Measurements from ENCODE around the gene SPRY4. TPM values are rescaled to one million over a fixed set of nuclear protein-coding genes. Genes with fewer than 3 reads are reported as not detected.

The SPRY4 gene
- total RNA-seq, 2 experiments from 2014 or later = 0.96 to 1.7 TPM

DNA sequence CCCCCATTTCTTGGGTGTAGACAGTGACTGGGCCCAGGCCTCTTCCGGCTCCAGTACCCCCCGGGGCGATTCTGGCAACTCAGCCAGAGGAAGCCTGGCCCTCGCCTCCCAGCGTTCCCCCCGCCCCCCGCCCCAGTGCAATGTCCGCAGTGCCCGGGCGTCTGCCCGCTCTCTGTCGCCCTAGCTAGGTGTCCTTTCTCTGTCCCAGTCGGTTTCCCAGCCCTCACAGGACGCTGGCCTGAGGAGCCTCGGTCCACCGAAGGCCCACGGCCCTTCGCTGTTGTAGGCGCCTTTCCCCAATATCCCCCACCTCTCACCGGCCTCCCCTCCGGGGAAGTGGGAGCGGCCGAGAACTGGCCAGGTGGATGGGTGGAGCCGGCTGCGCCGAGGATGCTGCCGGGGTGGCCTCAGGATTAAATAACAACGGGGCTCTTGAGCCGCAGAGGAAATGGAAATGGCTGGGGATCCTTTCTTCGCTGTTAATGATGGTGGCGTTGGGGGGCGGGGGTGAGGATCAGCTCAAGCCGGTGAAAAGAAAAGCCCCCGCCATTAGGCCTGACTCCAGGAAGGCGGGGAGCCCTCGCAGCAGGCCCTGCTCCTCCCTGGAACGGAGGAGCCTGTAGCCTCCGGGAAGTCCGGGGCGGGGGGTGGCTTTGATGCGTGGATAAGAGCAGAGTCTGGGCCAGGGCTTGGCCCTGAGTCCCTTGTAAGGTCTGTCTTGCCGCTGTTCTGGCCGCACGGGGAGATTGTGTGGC is 1.1 kb upstream of the SPRY4 start:
- peaks cover 18% of the 10 kb centered on the region for H3K4me1 Mint-ChIP-seq
- peak; percentile 58 for DNase-seq
- POLR2A ChIA-PET = interaction anchor here (1.6 to 2.4 kb wide), 2 partner anchors 31 to 107 kb away, joined by 7 to 22 read pairs; no protein-coding TSS in a partner anchor
- H3K36me3 Mint-ChIP-seq = no peaks in the 10 kb centered on the region
- H3K4me3 Mint-ChIP-seq = peak overlapping the region; percentile 89
- H3K27me3 Mint-ChIP-seq = peaks cover 43% of the 10 kb centered on the region
- H3K27ac Mint-ChIP-seq = peak overlapping the region; percentile 83
- no peak for ATAC-seq (ENCODE audit: low read depth)
- H3K9me3 Mint-ChIP-seq = no peaks in the 10 kb centered on the region

DNA sequence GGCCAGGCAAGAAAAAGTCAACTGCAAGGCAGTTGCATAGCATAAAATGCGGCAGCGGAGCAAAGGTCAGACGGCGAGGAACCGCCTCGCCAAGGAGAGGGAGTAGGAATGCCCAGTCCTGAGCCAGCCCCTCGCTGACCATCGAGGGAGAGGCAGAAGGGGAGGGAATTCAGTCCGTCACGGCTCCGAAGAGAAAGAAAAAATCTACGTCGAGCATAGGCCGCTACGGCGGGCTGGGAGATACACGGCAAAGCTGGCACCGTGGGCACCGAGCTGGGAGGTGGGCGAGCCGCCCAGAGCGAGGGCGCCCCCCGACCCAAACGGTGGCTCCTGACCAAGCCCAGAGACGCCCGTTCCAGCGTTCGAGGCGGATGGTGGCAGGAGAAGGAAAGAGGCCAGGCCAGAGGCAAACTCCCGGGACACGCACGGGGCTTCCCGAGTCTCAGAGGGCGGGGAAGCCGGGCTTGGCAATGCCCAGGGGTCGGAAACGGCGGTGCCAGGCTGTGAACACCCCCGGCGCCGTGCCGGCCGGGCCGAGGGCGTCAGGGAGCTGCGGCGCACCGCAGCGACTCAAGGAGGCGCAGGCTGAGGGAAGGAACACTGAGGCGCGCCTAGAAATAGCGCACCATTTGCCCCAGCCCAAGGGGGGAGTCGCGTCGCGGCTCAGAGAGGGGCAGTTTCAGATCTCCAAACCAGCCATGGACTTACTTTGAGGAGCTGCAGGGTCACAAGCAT is 518 bp downstream of the SPRY4 start:
- DNase-seq (peak; percentile 38), ATAC-seq (ENCODE audit: low read depth) (peak; percentile 52)
- Mint-ChIP-seq H3K27me3 (peaks cover 43% of the 10 kb centered on the region), H3K4me3 (peak overlapping the region; percentile 89), H3K9me3 (no peaks in the 10 kb centered on the region), H3K4me1 (peaks cover 30% of the 10 kb centered on the region), H3K27ac (peak overlapping the region; percentile 83), H3K36me3 (no peaks in the 10 kb centered on the region)
- POLR2A ChIA-PET = interaction anchor here (0.7 to 2.4 kb wide), 4 partner anchors 32 to 520 kb away, joined by 4 to 22 read pairs (median 6); no protein-coding TSS in a partner anchor

DNA sequence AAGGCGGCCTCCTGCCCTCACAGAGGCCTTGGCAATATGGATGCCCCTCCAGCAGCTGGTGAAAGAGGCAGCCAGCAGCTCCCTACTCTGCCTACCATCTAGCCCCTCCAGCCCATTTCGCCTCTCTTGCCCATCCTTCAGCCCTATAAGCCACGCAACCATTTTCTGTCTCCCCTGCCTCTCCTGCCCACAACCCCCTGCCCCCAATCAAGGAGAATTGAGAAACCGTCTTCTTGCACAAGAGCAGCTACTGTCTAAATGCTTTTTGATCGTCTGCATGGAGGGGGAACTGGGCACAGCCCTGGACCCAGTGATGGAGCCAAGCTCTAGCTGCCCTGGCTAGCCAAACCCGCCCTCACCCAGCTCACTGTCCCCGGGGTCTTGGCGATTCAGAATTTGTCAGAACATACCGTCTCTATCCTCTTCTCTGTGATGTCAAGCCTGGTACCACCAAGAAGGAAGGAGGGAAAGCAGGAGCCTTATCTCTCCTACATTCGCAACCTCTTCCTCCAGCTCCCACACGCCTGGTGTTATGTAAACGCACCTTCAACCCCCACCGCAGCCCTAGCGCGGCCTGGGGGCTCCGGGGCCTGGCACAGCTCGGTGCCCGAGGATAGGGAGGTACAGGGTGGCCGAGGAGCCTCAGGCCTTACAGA is 1.2 kb downstream of the SPRY4 start:
- H3K4me1 Mint-ChIP-seq = peaks cover 34% of the 10 kb centered on the region

DNA sequence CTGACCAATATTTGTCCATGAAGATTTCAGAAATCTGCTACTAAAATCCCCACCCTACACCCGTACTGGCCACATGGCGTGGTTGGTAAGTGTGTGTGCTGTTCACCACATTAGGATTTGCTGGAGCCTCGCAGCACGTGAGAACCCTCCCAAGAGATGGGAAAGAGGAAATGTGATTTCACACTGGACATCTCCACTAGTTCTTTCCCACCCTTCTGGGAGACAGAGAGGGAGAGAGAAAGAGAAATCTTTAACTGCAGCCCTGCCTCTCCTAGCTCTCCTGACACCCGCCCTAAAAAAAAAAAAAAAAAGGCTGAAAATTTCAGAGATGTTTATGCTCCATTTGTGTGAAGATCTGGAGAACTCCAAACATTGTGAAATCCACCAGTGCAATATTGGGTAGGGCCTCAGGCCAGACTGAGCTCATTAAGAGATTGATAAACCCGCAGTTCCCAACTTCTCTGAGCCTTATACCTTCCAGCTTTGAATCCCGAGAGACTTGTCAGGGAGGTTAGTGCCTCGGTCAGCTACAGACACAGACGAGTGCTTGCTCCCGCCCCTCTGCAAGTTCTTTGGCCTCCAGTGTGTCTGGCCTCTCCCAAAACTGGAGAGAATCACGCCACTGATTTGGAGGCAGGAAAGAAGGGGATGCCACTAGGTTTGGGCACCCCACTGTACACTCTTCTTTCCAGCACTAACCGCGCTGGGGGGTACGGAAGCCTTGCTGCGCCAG is 1.9 kb downstream of the SPRY4 start:
- H3K36me3 Mint-ChIP-seq = no peaks in the 10 kb centered on the region
- POLR2A ChIA-PET = no interaction called here
- H3K4me3 Mint-ChIP-seq = no peak overlapping the region
- peaks cover 41% of the 10 kb centered on the region for H3K27me3 Mint-ChIP-seq
- H3K4me1 Mint-ChIP-seq = peaks cover 35% of the 10 kb centered on the region
- H3K27ac Mint-ChIP-seq = no peak overlapping the region
- ATAC-seq (ENCODE audit: low read depth) (no peak), DNase-seq (no peak)
- H3K9me3 Mint-ChIP-seq = no peaks in the 10 kb centered on the region

More for the DNA sequence above, 1.2 kb downstream of the SPRY4 start:
- Mint-ChIP-seq H3K27me3 (peaks cover 43% of the 10 kb centered on the region), H3K4me3 (peak overlapping the region; percentile 89), H3K27ac (peak overlapping the region; percentile 40), H3K9me3 (no peaks in the 10 kb centered on the region), H3K36me3 (no peaks in the 10 kb centered on the region)
- ATAC-seq (ENCODE audit: low read depth) (no peak), DNase-seq (no peak)
- POLR2A ChIA-PET = interaction anchor here (2.4 kb wide), 1 partner anchor 33 kb away, joined by 22 read pairs; no protein-coding TSS in a partner anchor

DNA sequence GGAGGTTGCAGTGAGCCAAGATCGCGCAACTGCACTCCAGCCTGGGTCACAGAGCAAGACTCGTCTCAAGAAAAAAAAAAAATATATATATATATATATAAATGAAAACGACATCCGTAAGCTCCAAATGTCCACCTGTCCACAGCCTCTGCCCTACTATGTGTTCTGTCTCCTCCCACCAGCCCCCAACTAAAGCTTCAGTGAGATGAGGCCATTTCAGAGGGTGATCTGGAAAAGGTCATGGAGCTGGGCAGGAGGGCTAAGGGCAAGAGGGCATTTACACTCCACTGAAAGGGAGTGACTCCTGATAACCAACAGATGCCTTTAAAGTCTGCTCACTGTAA is 2.4 kb downstream of the SPRY4 start:
- ATAC-seq (ENCODE audit: low read depth) = no peak
- H3K27me3 Mint-ChIP-seq = peaks cover 35% of the 10 kb centered on the region
- no peak for DNase-seq
- H3K4me1 Mint-ChIP-seq = peaks cover 35% of the 10 kb centered on the region
- H3K36me3 Mint-ChIP-seq = peaks cover 2% of the 10 kb centered on the region
- no peaks in the 10 kb centered on the region for H3K9me3 Mint-ChIP-seq
- H3K27ac Mint-ChIP-seq = no peak overlapping the region
- POLR2A ChIA-PET = no interaction called here
- H3K4me3 Mint-ChIP-seq = no peak overlapping the region

DNA sequence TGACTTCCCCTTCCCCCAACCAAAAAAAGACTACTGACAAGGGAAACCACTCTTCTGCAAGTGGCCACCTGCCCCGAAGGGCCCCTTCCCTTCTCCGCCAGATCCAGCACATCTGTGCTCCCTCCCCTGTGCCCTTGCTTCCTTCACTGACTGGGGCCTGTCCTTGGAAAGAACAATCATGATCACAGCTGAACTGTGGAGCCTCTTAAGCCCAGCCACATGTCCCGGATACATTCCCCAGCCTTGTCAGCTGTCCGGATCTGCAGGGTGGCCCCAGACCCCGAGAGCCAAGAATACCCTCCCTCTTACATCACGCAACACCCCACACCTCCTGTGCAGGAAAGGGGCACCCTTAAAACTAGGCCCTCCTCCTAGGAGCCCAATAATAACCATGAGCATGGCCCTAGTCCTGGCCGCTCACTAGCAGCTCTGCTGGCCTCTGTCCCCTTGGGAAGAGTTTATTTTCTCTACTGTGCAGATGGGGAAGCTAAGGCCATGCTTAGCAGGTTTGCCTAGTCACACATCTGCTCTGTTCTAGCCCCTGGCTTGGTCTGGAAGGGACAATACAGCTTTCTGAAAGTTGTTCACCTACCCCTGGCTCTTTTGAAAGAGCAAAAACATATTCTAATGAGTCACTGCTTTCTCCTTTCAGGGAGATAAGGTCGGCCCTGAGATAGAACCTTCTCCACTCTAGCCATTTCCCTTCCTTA is 3.8 kb downstream of the SPRY4 start:
- H3K4me1 Mint-ChIP-seq = peaks cover 33% of the 10 kb centered on the region
- H3K27ac Mint-ChIP-seq = no peak overlapping the region
- DNase-seq = no peak
- POLR2A ChIA-PET = interaction anchor here (0.6 kb wide), 1 partner anchor 327 kb away, joined by 4 read pairs; no protein-coding TSS in a partner anchor
- H3K4me3 Mint-ChIP-seq = no peak overlapping the region
- peaks cover 24% of the 10 kb centered on the region for H3K27me3 Mint-ChIP-seq
- peaks cover 2% of the 10 kb centered on the region for H3K36me3 Mint-ChIP-seq
- ATAC-seq (ENCODE audit: low read depth) = no peak
- H3K9me3 Mint-ChIP-seq = no peaks in the 10 kb centered on the region

DNA sequence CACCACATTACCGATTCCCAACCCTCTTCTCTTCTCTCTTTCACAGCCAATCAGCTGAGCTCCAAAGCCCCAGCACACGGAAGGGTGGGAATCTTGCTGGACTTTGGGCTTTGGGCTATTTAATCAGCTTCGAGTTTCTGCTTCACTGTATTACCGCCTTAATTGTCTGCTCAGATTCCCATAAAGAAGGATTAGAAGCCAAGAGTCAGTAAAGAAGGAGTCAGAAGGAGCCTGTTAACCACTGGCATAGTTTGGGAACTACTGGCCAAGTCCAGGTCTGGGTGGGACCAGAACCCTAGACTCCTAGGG is 4.4 kb downstream of the SPRY4 start:
- H3K27me3 Mint-ChIP-seq = peaks cover 21% of the 10 kb centered on the region
- no peak for ATAC-seq (ENCODE audit: low read depth)
- no peaks in the 10 kb centered on the region for H3K9me3 Mint-ChIP-seq

DNA sequence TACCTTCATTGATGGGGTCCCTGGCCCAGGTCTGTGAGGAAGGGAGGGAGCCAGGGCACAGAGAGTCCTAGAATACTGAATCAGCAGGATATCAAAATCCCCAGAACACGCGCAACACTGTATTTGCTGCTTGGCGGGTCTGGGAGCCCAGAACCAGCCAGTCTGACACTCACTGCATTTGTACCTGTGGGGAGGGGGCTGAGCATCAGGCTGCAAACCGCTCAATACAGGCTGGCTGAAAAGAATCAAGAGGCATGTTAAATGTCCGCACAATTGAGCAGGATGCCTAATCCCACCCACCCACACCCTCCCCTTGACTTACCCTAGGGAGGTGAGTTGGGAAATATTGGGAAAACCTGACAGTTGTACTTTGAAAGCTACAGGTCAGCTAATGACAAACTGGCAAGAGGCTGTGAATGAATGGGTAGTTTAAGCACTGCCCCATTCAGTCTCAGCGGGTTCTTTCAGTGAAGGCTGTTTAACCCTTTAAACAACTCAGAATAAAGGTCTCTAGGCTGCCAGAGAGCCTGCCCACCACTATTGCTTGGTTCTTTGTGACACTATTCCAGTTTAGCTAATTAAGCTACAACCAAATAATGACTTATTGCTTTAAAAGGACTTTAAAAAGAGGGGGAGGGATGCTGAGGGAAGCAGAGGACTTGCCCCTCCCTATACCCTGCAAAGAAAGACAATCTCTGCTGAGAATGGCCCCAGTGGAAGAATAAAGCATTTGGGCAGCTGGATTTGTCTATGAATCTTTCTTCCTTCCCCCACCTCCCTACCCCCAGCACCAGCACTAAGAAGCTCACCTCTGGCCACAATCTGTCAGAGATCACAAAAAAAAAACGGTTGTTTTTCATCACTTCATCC is 5.0 kb downstream of the SPRY4 start:
- ATAC-seq (ENCODE audit: low read depth) (no peak), DNase-seq (no peak)
- POLR2A ChIA-PET = no interaction called here
- peaks cover 21% of the 10 kb centered on the region for H3K27me3 Mint-ChIP-seq
- no peak overlapping the region for H3K4me3 Mint-ChIP-seq
- no peak overlapping the region for H3K27ac Mint-ChIP-seq
- H3K4me1 Mint-ChIP-seq = peaks cover 42% of the 10 kb centered on the region
- no peaks in the 10 kb centered on the region for H3K9me3 Mint-ChIP-seq
- peaks cover 2% of the 10 kb centered on the region for H3K36me3 Mint-ChIP-seq

More for the DNA sequence above, 4.4 kb downstream of the SPRY4 start:
- H3K36me3 Mint-ChIP-seq = peaks cover 2% of the 10 kb centered on the region
- POLR2A ChIA-PET = no interaction called here
- no peak overlapping the region for H3K27ac Mint-ChIP-seq
- peaks cover 39% of the 10 kb centered on the region for H3K4me1 Mint-ChIP-seq
- H3K4me3 Mint-ChIP-seq = no peak overlapping the region
- no peak for DNase-seq

DNA sequence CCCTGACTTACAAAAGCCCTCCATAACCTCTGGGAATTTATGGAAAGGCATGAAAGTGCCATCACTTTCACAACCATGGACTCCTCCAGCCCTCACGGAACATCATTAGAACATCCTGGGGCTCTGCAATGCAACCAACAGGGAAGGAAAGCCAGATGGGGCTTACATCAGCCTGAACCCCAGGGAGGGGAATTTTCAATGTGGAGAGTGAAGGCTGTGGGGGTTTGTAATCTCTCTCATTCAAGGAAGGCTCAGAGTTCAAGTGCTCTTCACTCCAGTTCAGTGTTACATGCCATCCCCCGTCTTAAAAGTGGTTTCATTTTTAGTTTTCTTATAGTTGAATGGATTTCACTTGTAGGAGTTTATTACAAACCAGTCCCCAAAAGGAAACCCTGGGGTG is 5.7 kb downstream of the SPRY4 start:
- POLR2A ChIA-PET = no interaction called here
- no peak overlapping the region for H3K4me3 Mint-ChIP-seq
- H3K4me1 Mint-ChIP-seq = peaks cover 41% of the 10 kb centered on the region
- peaks cover 2% of the 10 kb centered on the region for H3K36me3 Mint-ChIP-seq
- no peak overlapping the region for H3K27ac Mint-ChIP-seq
- no peak for DNase-seq
- ATAC-seq (ENCODE audit: low read depth) = peak; percentile 17
- H3K9me3 Mint-ChIP-seq = no peaks in the 10 kb centered on the region
- peaks cover 21% of the 10 kb centered on the region for H3K27me3 Mint-ChIP-seq

DNA sequence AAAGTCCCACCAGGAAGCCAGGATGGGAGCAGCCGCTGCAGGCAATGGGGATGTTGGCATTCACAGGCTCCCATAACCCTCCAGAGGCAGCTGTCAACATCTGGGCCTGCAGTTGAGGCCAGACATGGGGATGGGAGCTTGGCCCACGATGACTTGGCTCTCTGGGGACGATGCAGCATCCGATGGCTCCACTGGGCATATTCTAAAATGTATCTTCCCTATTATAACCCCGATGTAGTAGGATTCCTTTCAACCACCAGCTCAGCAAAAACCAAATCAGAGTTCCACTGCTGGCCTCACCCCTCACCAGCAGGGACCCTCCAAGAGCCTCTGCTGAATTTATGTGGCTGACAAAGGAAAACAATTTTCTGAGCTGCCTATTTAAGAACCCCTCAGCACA is 7.1 kb downstream of the SPRY4 start:
- POLR2A ChIA-PET = interaction anchor here (0.6 kb wide), 1 partner anchor 22 kb away, joined by 4 read pairs; no protein-coding TSS in a partner anchor
- DNase-seq = no peak
- Mint-ChIP-seq H3K36me3 (peaks cover 2% of the 10 kb centered on the region), H3K27me3 (peaks cover 7% of the 10 kb centered on the region), H3K9me3 (no peaks in the 10 kb centered on the region), H3K27ac (no peak overlapping the region), H3K4me1 (peaks cover 33% of the 10 kb centered on the region), H3K4me3 (no peak overlapping the region)
- no peak for ATAC-seq (ENCODE audit: low read depth)

DNA sequence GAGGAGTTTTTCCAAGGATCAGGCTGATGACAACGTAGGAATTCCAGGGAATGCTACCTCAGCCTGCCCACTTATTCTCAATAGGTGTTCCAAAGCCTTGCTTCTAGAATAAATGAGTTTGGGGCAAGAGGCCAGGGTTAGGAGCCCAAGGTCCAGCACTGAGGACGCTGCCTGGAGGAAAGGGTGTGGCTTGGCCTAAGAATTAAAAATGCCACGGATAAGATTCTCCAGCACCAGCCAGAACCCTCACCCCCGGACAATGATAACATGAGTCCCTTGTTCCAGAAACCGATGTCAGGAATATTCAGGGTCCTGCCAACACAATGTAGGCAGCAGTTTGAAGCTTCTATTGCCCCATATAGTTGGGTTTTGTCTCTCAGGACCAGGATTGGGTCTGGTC is 7.6 kb downstream of the SPRY4 start:
- H3K27ac Mint-ChIP-seq = no peak overlapping the region
- POLR2A ChIA-PET = no interaction called here
- H3K9me3 Mint-ChIP-seq = no peaks in the 10 kb centered on the region
- H3K4me1 Mint-ChIP-seq = peaks cover 33% of the 10 kb centered on the region
- H3K36me3 Mint-ChIP-seq = peaks cover 2% of the 10 kb centered on the region
- DNase-seq (no peak), ATAC-seq (ENCODE audit: low read depth) (no peak)
- H3K4me3 Mint-ChIP-seq = no peak overlapping the region
- H3K27me3 Mint-ChIP-seq = peaks cover 3% of the 10 kb centered on the region

DNA sequence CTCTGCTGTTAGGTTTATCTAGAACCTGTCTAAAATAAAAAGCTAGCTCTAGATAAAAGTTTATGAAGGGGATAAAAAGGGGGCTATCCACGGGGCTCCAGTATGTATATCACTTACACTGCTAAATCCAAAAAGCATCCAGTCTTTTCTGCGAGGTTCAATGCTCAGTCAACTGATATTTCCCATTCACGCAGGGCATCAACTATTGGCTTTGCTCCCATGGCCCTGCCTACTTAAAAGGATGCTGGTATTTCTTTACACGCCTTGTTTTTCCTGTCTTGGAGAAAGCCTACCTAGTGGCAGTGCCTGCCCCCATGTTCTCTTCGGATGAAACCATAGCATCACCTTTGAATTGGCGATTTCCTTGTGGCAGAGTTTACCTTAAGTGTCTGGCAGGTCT is 8.1 kb downstream of the SPRY4 start:
- Mint-ChIP-seq H3K27ac (no peak overlapping the region), H3K9me3 (no peaks in the 10 kb centered on the region), H3K4me3 (no peak overlapping the region), H3K36me3 (peaks cover 2% of the 10 kb centered on the region), H3K4me1 (peaks cover 33% of the 10 kb centered on the region), H3K27me3 (no peaks in the 10 kb centered on the region)
- POLR2A ChIA-PET = interaction anchor here (1.8 kb wide), 1 partner anchor 41 kb away, joined by 5 read pairs; no protein-coding TSS in a partner anchor
- DNase-seq (no peak), ATAC-seq (ENCODE audit: low read depth) (no peak)

All from activated naive CD8-positive, alpha-beta T cell treated with anti-CD3 and anti-CD28 coated beads, Interleukin-2, amount 10 ng/mL, durations not matched to agents 7 days and 5 days (primary cell).